ENCODE measurements around the gene C11orf97.
"Not testable (repeated sequence)": the region's sequence is repeated elsewhere in the genome, so short reads cannot be mapped to it uniquely, and the experiment has no call there.

The C11orf97 gene

DNA sequence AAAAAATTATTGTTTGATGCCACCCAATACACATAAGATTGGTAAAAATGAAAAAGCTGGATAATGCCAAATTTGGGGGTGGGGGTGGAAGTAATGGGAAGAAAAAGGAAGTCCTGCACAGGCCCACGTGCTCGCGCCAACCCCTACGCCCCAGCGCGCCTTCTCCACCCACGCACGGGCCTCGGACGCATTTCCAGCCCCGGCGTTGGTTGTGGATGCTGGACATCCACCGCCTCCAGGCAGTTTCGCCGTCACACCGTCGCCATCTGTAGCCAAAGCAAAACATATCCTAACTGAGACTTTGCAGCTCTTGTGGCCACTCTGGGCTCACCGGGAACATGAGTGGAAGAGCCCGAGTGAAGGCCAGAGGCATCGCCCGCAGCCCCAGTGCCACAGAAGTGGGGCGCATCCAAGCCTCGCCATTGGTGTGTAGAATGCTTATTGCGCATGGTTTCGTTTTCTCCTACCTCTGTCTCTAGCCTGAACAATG, 55.0 kb downstream of the C11orf97 start, which contains the start of gene PIWIL4:
Gene PIWIL4 (plus strand): TSS at position 188 of the 490 bp plus-strand sequence. CDS start 151 bp downstream, at position 339.
- no peak within 1 kb of the TSS for H3K4me3 ChIP-seq (ENCODE audit: low read depth, low read length)
- TF ChIP-seq, protein P1, sequence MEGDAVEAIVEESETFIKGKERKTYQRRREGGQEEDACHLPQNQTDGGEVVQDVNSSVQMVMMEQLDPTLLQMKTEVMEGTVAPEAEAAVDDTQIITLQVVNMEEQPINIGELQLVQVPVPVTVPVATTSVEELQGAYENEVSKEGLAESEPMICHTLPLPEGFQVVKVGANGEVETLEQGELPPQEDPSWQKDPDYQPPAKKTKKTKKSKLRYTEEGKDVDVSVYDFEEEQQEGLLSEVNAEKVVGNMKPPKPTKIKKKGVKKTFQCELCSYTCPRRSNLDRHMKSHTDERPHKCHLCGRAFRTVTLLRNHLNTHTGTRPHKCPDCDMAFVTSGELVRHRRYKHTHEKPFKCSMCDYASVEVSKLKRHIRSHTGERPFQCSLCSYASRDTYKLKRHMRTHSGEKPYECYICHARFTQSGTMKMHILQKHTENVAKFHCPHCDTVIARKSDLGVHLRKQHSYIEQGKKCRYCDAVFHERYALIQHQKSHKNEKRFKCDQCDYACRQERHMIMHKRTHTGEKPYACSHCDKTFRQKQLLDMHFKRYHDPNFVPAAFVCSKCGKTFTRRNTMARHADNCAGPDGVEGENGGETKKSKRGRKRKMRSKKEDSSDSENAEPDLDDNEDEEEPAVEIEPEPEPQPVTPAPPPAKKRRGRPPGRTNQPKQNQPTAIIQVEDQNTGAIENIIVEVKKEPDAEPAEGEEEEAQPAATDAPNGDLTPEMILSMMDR (IDR thresholded peaks at IDR 0.05; ENCODE audit: low read depth, low read length, missing control alignments) = no peak
- DNase-seq (ENCODE audit: low read depth) = no peak

DNA sequence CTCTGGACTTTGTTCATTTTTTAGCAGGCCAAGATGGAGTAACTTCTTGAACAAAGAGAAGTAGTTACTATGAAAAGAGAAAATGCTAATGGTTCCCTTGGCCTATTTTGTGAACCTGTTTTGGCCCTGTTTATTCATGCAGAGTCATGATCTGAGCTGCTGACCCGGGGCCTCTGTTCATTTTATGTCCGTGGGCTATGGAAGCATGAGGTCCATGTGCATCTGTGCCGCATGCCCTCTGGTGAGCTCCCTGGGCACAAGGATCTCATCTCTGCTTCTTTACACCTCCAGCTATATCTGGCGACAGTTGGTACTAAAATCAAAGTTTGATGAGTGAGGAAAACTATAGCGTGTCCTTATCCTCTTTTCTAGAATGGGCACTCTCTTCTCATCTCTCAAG, 55.9 kb downstream of the C11orf97 start:
- TF ChIP-seq, protein P1 (IDR thresholded peaks at IDR 0.05; ENCODE audit: low read depth, low read length, missing control alignments) = no peak
- no peak for DNase-seq (ENCODE audit: low read depth)
- no peak overlapping the region for H3K4me3 ChIP-seq (ENCODE audit: low read depth, low read length)

DNA sequence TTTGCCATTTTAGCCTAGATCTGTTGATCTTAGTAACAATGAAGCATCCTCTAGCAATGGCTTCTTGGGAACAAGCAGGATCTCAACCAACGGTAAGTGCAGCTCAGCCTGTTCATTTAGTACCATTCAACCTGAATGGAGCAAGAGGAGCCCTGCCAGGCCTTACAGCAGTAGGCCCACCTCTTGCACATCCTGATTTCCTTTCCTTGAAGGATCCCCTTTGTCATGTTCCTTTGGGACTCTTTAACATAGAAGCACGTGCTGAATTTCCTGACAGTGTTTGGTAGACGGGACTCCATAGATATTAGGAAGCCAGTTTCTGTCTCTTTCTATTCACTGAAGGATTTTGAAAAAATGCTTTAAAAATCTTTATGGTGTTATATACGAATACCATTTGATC, 56.5 kb downstream of the C11orf97 start:
- H3K4me3 ChIP-seq (ENCODE audit: low read depth, low read length) = no peak overlapping the region
- TF ChIP-seq, protein P1 (IDR thresholded peaks at IDR 0.05; ENCODE audit: low read depth, low read length, missing control alignments) = no peak
- DNase-seq (ENCODE audit: low read depth) = no peak

DNA sequence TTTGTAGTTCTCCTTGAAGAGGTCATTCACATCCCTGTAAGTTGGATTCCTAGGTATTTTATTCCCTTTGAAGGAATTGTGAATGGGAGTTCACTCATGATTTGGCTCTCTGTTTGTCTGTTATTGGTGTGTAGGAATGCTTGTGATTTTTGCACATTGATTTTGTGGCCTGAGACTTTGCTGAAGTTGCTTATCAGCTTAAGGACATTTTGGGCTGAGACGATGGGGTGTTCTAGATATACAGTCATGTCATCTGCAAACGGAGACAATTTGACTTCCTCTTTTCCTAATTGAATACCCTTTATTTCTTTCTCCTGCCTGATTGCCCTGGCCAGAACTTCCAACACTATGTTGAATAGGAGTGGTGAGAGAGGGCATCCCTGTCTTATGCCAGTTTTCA, 60.7 kb downstream of the C11orf97 start:
- not testable (repeated sequence) for H3K4me3 ChIP-seq (ENCODE audit: low read depth, low read length)

DNA sequence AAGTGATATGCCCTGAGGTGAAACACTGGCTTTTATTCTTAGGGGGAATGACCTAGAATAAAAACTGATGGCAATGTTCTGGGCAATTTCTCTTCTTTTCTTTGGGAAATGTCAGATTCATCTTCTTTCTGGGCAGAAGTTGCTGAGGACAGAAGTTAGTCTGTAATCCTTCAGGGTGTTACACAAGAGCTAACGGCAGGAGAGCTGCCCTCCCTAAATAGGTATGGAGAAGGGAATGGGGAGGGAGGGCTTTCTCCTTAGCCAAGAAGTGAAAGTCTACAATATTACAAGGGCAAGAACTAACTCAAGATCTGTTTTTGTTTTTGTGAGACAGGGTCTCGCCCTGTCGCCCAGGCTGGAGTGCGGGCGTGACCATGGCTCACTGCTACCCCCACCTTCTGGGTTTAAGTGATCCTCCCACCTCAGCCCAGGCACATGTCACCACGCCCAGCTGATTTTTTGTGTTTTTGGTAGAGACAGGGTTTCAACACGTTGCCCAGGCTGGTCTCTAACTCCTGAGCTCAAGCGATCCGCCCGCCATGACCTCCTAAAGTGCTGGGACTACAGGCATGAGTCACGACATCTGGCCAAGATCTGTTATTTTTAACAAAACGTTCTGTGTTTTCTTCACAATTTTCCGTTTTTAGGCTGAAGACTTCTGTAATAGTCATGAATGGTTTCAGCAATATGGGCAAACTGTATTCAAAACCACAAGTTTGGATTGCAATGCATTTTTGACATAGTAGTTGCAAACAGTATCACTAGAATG, 62.1 kb downstream of the C11orf97 start:
- no peak overlapping the region for H3K4me3 ChIP-seq (ENCODE audit: low read depth, low read length)
- DNase-seq (ENCODE audit: low read depth) = no peak
- TF ChIP-seq, protein P1 (IDR thresholded peaks at IDR 0.05; ENCODE audit: low read depth, low read length, missing control alignments) = no peak

More for the DNA sequence above, 60.7 kb downstream of the C11orf97 start:
- DNase-seq (ENCODE audit: low read depth) = not testable (repeated sequence)

DNA sequence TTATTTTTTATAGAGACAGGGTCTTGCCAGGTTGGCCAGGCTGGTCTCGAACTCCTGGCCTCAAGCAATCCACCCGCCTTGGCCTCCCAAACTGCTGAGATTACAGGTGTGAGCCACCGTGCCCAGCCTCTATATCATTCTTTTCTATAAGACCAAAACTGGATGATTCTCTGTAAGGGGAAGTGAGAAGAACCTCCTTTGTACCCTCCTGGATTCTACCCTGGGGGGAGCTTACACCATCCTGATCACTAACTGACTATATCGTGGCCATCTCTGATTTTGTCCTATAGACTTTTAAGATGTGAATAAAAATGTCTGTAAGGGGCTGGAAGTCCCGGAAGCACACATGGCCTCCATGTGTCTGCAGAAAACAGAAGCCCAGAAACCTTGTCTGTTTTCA, 64.0 kb downstream of the C11orf97 start:
- TF ChIP-seq, protein P1 (IDR thresholded peaks at IDR 0.05; ENCODE audit: low read depth, low read length, missing control alignments) = no peak
- no peak for DNase-seq (ENCODE audit: low read depth)
- no peak overlapping the region for H3K4me3 ChIP-seq (ENCODE audit: low read depth, low read length)

DNA sequence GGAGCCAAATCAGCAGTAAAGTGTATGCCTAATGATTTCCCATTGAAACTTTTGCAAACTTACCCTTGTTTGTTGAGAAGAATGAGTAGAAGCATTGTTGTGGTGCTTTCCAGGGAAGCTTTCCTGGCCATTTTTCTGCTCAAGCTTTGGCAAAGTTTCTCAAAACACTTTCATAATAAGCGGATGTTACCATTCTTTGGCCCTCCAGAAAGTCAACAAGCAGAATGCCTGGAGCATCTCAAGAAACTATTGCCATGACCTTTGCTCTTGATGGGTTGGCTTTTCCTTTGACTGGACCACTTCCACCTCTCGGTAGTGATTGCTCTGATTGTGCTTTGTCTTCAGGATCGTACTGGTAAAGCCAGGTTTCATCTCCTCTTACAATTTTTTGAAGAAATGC, 65.6 kb downstream of the C11orf97 start:
- TF ChIP-seq, protein P1 (IDR thresholded peaks at IDR 0.05; ENCODE audit: low read depth, low read length, missing control alignments) = no peak
- H3K4me3 ChIP-seq (ENCODE audit: low read depth, low read length) = no peak overlapping the region
- no peak for DNase-seq (ENCODE audit: low read depth)
